HG03175 (cell line): ENCODE measurements around the gene DCTN2.
"Not testable (repeated sequence)": the region's sequence is repeated elsewhere in the genome, so short reads cannot be mapped to it uniquely, and the experiment has no call there.

Source experiments
- ATAC-seq: cut with Tn5 transposase; IDR thresholded peaks from one replicate; pipeline ENCODE4 v1.9.1; 2021; ENCODE audit warnings: mild to moderate bottlenecking, moderate library complexity; ENCODE audit not compliant: unreplicated experiment

Gene DCTN2

DNA sequence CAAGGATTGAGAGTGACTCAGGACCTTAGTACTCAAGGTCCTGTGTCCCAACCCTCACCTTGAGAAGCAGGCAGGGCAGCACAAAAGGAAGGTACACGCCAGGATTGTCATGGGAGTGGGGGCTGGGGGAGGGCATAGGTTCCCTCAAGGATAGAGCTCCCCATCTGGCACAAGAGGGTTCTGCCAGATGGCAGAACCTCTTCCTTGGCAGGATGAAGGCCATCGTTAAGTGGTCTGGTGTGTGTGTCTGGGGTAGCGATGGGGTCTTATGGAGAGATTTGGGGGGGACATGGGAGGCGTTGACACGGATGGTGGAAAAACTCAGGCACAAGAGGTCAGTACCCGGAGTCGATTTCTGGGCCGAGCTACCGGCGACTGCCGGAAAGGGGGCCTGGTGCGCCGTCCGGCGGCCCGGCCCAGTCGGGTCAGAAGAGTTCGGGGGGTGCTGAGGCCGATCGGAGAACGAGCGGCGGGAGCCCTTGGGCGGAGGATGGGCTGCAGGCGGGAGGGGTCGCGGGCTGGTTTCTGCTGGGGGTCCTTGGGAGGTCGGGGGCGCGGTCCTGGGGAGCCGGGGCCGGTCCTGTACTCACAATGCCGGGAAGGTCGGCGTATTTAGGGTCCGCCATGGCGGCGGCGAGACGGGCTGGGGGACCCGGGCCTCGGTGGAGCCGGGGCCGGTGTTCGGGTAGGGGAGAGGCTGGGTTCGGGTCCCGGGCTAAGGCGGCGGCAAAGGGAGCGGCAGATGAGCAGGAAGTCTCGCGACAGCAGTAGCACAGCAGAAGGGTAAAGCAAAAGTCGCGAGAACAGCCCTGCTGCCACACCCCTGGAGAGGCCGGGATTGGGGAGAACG lies at the start of gene DCTN2:
DCTN2 (minus strand) TSS at position 755 of the 850 bp plus-strand sequence; CDS start at position 626, 129 bp downstream.
- peak; percentile 99 for ATAC-seq

DNA sequence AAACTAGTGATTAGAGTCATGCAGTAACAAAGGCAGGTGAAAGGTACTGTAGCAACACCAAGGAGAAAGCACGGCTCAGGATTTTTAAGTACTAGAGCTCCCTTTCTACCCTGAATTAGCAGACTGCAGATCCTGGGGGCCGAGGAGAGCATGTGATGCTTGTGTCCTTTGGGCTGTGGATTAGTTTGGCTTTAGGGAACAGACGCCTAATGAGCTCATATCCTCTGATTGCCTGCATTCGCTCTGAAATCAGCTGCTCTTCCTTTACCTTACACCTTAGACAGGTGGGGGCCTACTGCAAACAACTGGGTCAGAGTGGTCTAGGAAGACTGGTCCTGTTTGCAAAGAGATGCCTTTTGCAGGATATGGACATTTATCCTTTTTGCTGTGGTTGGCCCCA lies 46.2 kb upstream of the DCTN2 start:
- no peak for ATAC-seq

DNA sequence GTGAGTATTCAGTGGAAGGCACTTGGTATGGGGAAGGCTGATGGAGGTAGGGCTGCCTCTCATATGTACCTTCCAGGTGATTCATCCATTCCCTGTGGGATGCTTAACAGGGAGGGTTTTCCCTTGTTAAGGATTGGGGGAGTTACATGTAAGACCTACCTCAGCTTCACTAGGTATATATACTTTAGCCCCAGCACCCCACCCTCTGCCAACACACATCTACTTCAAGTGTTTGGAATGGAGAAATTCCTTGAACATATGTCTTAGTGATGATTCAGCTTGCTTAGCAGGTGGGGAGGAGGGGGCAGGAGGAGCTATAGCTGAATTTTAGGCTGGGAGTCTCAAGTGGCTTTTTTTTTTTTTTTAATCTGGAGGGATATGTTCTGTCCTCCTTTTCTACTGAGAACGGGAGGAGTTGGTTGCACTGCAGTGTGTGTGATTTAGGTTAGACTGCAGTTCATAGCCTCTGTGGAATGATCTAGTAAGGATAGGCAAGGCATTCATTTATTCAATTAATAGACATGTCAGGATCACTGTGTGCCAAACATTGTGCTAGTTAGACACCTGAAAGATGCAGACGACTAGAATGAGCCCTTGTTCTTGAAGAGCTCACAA lies 45.7 kb upstream of the DCTN2 start:
- ATAC-seq = no peak

GRCh38 chr12:57591782-57592325 lies 44.9 kb upstream of the DCTN2 start:
- no peak for ATAC-seq

GRCh38 chr12:57590864-57591781 lies 44.1 kb upstream of the DCTN2 start, which contains the start of gene PIP4K2C:
PIP4K2C (plus strand) TSS chr12:57591192; CDS start chr12:57591290, 98 bp downstream.
- peak; percentile 91 for ATAC-seq

DNA sequence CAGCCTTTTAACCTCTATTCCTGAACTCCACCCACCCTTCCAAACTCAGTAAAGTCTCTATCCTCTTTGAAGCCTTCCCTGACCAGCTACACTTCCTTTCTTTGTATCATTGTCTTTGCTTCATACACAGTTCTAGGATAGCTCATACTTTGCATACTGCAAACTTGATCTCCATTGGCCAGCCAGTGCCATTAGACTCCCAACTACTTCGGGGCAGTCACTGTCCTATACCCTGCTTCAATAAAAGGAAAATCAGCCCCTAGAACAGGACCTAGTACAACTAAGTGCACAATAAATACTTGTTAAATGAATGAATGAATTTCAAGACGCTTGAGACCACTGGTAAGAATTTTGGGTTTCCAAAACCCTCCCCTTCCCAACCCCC lies 43.5 kb upstream of the DCTN2 start:
- peak; percentile 14 for ATAC-seq

DNA sequence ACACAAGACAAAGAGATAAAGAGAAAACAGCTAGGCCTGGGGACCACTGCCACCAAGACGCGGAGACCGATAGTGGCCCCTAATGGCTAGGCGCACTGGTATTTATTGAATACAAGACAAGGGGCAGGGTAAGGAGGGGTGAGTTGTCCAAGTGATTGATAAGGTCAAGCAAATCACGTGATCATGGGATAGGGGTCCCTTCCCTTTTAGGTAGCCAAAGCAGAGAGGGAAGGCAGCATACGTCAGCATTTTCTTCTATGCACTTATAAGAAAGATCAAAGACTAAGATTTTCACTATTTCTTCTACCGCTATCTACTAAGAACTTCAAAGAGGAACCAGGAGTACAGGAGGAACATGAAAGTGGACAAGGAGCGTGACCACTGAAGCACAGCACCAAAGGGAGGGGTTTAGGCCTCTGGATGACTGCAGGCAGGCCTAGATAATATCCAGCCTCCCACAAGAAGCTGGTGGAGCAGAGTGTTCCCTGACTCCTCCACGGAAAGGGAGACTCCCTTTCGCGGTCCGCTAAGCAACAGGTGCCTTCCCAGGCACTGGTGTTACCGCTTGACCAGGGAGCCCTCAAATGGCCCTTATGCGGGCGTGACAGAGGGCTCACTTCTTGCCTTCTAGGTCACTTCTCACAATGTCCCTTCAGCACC lies 42.1 kb upstream of the DCTN2 start:
- ATAC-seq = not testable (repeated sequence)

GRCh38 chr12:57586832-57587429 lies 39.9 kb upstream of the DCTN2 start:
- ATAC-seq = no peak

DNA sequence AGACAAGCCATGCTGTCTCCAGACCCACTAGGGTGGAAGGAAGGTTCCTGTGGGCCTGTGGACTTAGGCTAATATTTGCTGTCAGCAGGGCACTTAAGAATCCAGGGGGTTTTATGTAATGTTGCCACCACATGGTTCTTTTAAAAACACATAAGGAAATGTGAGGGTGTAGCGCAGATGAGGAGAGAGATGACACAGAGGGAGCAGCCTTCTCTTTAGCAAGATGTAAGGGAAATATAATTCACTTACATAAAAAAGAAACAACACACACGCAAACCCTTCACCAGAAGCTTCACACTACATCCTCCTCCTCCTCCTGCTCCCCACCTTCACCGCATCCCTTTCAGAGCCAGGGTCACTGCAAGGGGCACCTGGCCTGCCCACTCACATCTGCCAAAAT lies 39.1 kb upstream of the DCTN2 start:
- no peak for ATAC-seq

DNA sequence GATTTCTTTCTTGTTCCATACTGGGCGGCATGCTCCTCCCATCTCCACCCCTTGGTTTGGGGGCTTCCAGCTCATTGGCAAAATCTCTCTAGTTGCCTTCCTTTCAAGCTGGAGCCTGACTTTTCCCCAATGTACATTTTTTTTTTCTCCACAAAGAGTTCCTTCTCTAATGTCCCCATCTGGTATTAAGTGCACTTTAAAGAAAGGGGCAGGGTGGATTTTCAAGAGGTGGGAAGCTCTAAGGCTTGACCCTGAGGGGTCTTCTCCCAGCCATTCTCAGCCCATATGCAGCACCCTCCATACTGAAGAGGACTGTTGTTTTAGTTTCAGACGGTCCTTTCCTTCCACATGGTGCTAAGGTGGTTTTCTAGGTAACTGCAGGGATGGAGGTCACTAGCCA lies 38.2 kb upstream of the DCTN2 start:
- ATAC-seq = no peak

DNA sequence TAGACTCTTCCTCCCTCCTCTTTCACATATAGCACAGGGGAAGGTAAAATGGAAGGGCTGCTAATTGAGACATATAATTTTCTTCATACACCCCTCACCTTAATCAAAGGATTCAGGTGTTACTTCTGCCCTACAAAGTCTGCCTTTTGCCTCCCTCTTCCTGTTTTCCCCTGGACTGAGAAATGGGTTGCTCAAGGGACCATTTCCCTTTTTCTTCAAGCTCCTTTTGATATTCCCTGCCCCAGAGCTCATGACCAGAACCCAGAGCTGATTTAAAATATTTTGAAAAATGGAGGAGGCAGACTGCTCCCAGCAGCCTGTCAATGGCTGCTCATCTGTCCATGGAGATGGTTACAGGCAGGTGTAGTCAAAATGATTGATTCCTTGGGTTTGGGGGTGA lies 37.7 kb upstream of the DCTN2 start:
- no peak for ATAC-seq

GRCh38 chr12:57584050-57584449 lies 37.1 kb upstream of the DCTN2 start:
- no peak for ATAC-seq

DNA sequence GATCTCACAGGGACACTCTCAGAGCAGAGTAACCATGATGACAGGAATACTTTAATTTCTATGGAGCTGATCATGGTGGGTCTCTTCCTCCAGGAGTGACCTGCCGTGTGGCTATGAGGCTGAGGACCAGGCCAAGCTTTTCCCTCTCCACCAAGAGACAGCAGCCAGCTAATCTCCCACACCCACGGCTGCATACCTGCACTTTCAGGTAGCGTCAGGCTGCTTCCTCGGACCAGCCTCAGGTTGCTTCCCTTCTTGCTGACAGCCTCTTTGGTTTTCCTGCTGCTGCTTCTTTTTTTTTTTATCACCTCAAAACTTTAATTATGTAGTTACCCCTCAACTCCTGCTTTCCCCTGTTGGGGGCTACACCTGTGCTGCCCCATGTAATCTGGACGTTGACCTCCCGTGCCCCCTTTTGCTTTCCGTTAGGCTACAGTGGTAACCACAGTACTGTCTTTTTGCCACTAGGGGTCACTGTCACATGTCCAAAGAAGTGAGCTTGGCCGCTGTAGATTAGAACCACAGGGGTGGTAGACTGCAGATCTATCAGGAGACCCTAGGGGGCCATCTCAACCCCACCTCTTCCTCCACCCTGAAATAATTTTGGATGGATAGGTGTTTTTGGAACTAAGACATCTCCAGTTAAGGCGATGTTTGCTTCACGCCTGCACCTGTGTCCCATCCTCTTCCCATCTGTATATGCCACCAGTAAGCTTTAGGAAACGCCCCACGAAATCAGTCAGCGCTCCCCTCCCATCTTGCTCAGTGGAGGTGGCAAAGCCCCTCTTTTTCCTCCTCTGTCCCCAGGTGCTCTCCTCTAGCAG lies 36.2 kb upstream of the DCTN2 start:
- ATAC-seq = peak; percentile 98

DNA sequence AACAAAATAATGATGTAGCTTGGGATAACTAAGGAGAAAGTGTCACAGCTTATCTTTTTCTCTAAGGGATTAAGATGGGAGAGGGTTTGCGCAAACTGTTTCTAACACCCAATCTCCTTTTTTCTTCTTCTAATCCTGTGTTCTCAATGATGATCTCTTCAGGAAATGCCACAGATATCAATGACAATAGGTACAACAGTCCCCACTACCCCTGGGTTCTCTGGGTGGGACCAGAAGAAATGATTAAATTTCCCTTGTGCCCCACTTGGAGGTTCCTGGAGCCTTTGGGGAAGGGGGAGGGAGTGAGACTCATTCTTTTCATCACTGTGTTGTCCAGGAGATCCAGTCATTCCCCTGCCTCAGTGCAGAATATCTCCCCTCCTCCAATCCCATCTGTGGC lies 35.4 kb upstream of the DCTN2 start:
- ATAC-seq = no peak

- ATAC-seq = no peak
Observed at GRCh38 chr12:57581802-57582201, 34.8 kb upstream of the DCTN2 start.

- ATAC-seq = no peak
Observed at GRCh38 chr12:57580466-57580795, 33.4 kb upstream of the DCTN2 start.

DNA sequence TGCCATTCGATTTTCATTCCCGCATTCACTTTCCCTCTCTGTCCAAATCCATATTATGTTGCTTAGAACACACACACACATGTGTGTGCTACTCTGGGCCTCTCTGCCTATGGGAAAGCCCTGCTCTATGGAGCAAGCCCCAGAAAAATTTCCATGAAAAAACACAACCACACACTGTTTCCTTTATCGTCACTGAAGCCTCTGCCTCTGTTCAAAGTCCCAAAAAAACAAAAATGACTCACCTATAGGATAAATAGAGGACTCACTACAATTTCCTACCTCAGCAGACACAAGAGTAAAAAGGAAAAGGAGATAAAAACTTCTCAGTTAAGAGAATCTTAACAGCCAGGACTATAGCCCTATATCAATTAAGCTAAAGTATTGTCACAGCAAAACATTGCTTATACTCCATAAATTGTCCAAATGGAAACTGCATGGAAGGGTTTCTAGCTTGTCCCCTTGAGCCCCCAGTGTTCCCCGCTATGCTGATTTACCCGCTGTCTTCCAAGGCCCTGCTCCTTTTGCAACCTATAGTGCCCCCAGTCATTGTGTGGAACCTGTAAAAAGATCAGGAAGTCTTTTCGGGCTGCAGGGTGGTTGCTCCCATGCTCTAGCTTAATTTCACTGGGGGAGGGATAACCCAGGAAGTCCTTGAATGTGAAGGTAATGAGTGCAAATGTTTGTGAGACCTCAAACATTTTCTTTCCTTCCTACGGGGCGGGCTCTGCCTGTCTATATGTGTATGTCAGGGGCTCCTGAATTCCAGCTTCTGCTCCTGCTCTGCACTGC lies 32.9 kb upstream of the DCTN2 start:
- no peak for ATAC-seq

DNA sequence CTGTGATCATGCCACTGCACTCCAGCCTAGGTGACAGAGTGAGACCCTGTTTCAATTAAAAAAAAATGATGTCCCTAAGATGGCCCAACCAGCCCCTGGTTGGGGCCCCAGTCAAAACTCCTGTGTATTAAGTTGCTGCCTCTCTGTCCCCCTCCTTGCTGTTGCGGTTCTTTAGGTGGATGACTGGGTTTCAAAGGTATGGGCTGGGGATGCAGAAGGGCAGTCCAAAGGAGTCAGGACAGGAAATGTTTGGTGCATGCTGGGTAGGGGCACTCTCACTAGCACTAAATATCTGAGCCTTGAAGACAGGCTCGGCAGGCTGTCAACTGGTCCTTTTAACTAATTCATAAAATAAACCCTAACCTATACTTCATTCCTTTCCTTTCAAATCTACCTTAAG lies 32.0 kb upstream of the DCTN2 start:
- no peak for ATAC-seq
